Activated B cell treated with CpG ODN at 0.5 μM for 24 hours (primary cell): Measurements from ENCODE around the gene ACKR2. TPM values are rescaled to one million over a fixed set of nuclear protein-coding genes. Genes with fewer than 3 reads are reported as not detected.

Source experiments
- ATAC-seq: fragments of 200-7000 bp; cut with Tn5 transposase; one replicate; pipeline ENCODE4 v1.10.0; 2021; ENCODE audit warnings: low read depth, mild to moderate bottlenecking, moderate library complexity
- CTCF ChIA-PET: fragments of 350-600 bp; sonication (Branson Sonifier 250); formaldehyde crosslinking; loops from one replicate; lab custom pipeline; 2021; ENCODE audit warnings: antibody characterized with exemption; lab: Charles Lee
- POLR2A ChIA-PET: fragments of 350-600 bp; sonication (Branson Sonifier 250); formaldehyde crosslinking; loops from one replicate; lab custom pipeline; 2021; ENCODE audit warnings: antibody characterized with exemption; lab: Charles Lee
- DNase-seq: peaks from one replicate; pipeline ENCODE4 v3.0.0; 2022
- H3K27ac Mint-ChIP-seq: one replicate; pipeline ENCODE4 v1.8.0; 2020; ENCODE audit warnings: mixed read lengths
- H3K27me3 Mint-ChIP-seq: one replicate; pipeline ENCODE4 v1.8.0; 2021; ENCODE audit warnings: mixed read lengths
- H3K36me3 Mint-ChIP-seq: one replicate; pipeline ENCODE4 v1.8.0; 2021; ENCODE audit warnings: low read depth, mixed read lengths
- H3K4me1 Mint-ChIP-seq: one replicate; pipeline ENCODE4 v1.8.0; 2021; ENCODE audit warnings: mixed read lengths
- H3K4me3 Mint-ChIP-seq: one replicate; pipeline ENCODE4 v1.8.0; 2020; ENCODE audit warnings: mild to moderate bottlenecking, mixed read lengths
- H3K9me3 Mint-ChIP-seq: one replicate; pipeline ENCODE4 v1.8.0; 2020; ENCODE audit warnings: mixed read lengths
- CTCF ChIP-seq: fragments of 200-600 bp; IDR thresholded peaks from one replicate; pipeline ENCODE4 v1.8.0; 2022; ENCODE audit warnings: antibody characterized with exemption, mild to moderate bottlenecking
- intact Hi-C: fragments of 100-400 bp; cut with micrococcal nuclease; formaldehyde crosslinking; loops from one replicate; pipeline ENCODE4 v1.15.1; 2024
- total RNA-seq: library from RNA; stranded (reverse); gene quantifications from 2 replicates; pipeline ENCODE4 v1.2.3, GENCODE V29; 2022

ACKR2 gene
- total RNA-seq, 1 donor from 2014 or later: 0.22 TPM

GRCh38 chr3:42900226-42901072, 91.2 kb downstream of the ACKR2 start:
- CTCF ChIA-PET: no interaction called here
- no peaks in the 10 kb centered on the region for H3K4me1 Mint-ChIP-seq
- no peak for TF ChIP-seq CTCF
- H3K36me3 Mint-ChIP-seq: no peaks in the 10 kb centered on the region
- peaks cover 10% of the 10 kb centered on the region for H3K9me3 Mint-ChIP-seq
- no peak overlapping the region for H3K27ac Mint-ChIP-seq
- H3K27me3 Mint-ChIP-seq: peaks cover 33% of the 10 kb centered on the region
- ATAC-seq: no peak
- DNase-seq: no peak
- POLR2A ChIA-PET: no interaction called here
- intact Hi-C loops: no loop called here
- H3K4me3 Mint-ChIP-seq: no peak overlapping the region

DNA sequence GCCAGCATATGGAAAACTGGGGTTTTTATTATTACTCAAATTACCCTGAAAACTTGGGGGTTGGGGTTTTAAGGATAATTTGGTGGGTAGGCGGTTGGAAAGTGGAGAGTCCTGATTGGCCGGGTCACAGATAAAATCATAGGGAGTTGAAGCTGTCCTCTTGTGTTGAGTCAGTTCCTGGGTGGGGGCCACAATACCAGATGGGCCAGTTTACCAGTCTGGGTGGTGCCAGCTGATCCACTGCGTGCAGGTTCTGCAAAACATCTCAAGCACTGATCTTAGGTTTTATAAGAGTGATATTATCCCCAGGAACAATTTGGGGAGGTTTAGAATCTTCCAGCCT, 91.8 kb downstream of the ACKR2 start:
- POLR2A ChIA-PET: no interaction called here
- CTCF ChIA-PET: no interaction called here
- no peak for ATAC-seq
- Mint-ChIP-seq H3K4me3 (no peak overlapping the region), H3K36me3 (no peaks in the 10 kb centered on the region), H3K27ac (no peak overlapping the region), H3K27me3 (peaks cover 37% of the 10 kb centered on the region), H3K4me1 (peaks cover 3% of the 10 kb centered on the region), H3K9me3 (peaks cover 10% of the 10 kb centered on the region)
- no peak for TF ChIP-seq CTCF
- intact Hi-C loops: no loop called here
- DNase-seq: no peak

- peaks cover 10% of the 10 kb centered on the region for H3K9me3 Mint-ChIP-seq
- TF ChIP-seq CTCF: no peak
- peaks cover 41% of the 10 kb centered on the region for H3K27me3 Mint-ChIP-seq
- intact Hi-C loops: no loop called here
- H3K4me3 Mint-ChIP-seq: no peak overlapping the region
- no peak overlapping the region for H3K27ac Mint-ChIP-seq
- ATAC-seq: no peak
- H3K36me3 Mint-ChIP-seq: no peaks in the 10 kb centered on the region
- H3K4me1 Mint-ChIP-seq: peaks cover 6% of the 10 kb centered on the region
- POLR2A ChIA-PET: no interaction called here
- CTCF ChIA-PET: no interaction called here
- DNase-seq: no peak
These were observed 93.0 kb downstream of the ACKR2 start for GRCh38 chr3:42902257-42902656.

DNA sequence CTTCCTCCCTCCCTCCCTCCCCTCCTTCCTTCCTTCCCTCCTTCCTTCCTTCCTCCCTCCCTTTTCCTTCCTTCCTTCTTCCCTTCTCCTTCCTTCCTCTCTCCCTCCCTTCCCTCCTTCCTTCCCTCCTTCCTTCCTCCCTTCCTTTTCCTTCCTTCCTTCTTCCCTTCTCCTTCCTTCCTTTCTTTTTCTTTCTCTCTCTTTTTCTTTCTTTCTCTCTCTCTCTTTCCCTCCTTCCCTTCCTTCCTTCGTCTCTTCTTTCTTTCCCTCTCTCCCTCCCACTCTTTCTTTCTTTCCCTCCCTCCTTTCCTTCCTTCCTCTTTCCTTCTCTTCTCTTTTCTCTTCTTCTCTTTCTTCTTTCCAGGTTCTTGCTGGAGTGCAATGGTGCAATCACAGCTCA, 94.8 kb downstream of the ACKR2 start:
- CTCF ChIA-PET: interaction anchor here (0.7 kb wide), 1 partner anchor 599 kb away, joined by 3 read pairs; no protein-coding TSS in a partner anchor
- H3K27me3 Mint-ChIP-seq: peaks cover 55% of the 10 kb centered on the region
- H3K27ac Mint-ChIP-seq: no peak overlapping the region
- no peak for ATAC-seq
- no peaks in the 10 kb centered on the region for H3K36me3 Mint-ChIP-seq
- TF ChIP-seq CTCF: no peak
- POLR2A ChIA-PET: no interaction called here
- peaks cover 6% of the 10 kb centered on the region for H3K4me1 Mint-ChIP-seq
- H3K4me3 Mint-ChIP-seq: no peak overlapping the region
- H3K9me3 Mint-ChIP-seq: peaks cover 10% of the 10 kb centered on the region
- intact Hi-C loops: no loop called here
- DNase-seq: no peak

- TF ChIP-seq CTCF: no peak
- intact Hi-C loops: no loop called here
- no peak for ATAC-seq
- DNase-seq: no peak
- peak overlapping the region; percentile 29 for H3K4me3 Mint-ChIP-seq
- peaks cover 6% of the 10 kb centered on the region for H3K4me1 Mint-ChIP-seq
- H3K36me3 Mint-ChIP-seq: no peaks in the 10 kb centered on the region
- CTCF ChIA-PET: no interaction called here
- H3K27ac Mint-ChIP-seq: no peak overlapping the region
- POLR2A ChIA-PET: no interaction called here
- peaks cover 55% of the 10 kb centered on the region for H3K27me3 Mint-ChIP-seq
- H3K9me3 Mint-ChIP-seq: peaks cover 10% of the 10 kb centered on the region
These were observed 96.5 kb downstream of the ACKR2 start for GRCh38 chr3:42905740-42906069.
